T-helper 2 cell treated with Interferon-gamma antibody and Interleukin-4, amounts not matched to agents 100 ng/mL and 5 ng/mL, for 36 hours (primary cell): ENCODE measurements around the gene ZNF516. TPM values are rescaled to one million over a fixed set of nuclear protein-coding genes. Genes with fewer than 3 reads are reported as not detected.

Experiments
- intact Hi-C: fragments of 100-400 bp; cut with micrococcal nuclease; formaldehyde crosslinking; loops from one replicate; pipeline ENCODE4 v1.15.1; 2023
- total RNA-seq: library from RNA; stranded (reverse); gene quantifications from 2 replicates; pipeline ENCODE4 v1.2.3, GENCODE V29; 2022

Gene ZNF516
- total RNA-seq, 1 donor from 2014 or later = 2.2 TPM

DNA sequence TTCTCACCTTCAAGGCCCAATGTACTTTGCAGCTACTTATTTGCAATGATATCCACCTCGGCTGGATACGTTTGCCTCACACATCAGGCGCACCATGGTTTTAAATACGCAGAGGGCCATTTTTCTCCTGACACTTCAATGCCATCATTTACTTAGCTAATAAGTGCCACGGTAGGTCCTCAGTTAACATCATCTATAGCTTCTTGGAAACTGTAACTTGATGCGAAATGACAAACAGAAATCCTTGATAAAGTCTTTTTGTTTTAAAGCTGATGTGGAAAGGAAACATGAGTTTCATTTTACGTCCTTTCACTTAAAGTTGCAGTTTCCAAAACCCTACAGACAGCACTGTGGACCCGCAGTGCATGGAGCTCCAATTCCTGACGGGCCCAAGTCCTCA is 37.1 kb downstream of the ZNF516 start:
- intact Hi-C loops = no loop called here

DNA sequence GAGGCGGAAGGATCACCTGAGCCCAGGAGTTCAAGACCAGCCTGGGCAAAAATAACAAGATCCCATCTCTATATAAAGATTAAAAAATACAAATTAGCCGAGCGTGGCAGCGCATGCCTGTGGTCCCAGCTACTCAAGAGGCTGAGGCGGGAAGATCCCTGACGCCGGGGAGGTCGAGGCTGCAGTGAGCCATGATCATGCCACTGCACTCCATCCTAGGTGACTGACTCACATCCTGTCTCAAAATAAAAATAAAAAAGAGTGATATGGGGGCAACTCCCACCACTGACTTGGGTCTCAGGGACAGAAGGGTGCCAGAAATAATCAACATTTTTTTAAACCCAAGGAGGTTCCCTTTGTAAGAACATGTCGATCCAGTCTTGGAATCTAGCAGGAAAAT is 37.6 kb downstream of the ZNF516 start:
- intact Hi-C loops = no loop called here

DNA sequence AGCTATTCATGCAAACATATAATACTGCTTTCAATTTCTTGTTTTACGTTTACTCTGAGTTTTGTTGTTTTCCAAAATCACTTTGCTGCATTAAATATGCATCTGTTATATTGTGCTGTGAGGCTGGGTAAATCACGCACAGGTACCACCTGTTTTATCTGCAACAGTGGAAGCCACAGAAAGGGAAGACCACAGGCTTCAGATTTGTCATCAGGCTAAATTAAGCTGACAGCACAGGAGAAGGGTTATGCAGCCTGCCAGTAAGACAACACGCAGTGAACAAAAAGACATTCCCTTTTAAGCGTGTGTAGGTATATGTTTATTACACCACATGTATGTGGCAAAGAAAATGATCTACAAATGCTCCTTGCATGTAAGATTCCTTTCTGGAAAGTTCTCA is 38.2 kb downstream of the ZNF516 start:
- intact Hi-C loops = no loop called here

GRCh38 chr18:76456018-76456750 is 38.9 kb downstream of the ZNF516 start:
- intact Hi-C loops = no loop called here

DNA sequence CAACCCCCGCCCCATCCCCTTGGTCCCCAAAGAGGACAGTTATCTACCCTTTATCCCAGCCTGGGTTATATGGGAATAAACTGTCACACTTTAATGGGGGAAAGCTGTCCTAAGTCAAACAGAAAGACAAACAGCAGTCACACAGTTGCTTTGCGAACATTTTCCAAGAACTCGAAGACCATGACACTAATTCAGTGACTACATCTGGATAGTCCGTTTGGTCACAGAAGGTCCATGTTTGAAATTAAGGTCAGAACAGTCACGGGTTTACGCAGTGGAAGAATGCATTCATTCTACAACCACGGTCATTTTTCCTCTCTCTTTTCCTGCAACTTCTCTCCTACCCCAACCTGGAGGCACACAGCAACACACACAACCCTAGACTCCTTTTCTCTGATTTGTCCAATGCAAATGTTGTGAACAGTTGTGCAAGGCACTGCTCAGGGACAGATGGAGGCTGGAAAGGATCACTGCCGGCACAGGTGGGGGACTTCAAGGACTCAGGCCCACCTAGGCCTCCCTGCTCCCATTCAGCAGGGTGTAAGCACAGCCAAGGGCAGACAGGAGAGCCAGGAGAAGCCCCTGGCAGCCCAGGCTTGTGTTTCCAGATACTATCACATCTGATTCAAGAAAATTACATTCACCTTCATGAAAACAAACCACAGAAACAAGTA is 39.9 kb downstream of the ZNF516 start:
- intact Hi-C loops = no loop called here

DNA sequence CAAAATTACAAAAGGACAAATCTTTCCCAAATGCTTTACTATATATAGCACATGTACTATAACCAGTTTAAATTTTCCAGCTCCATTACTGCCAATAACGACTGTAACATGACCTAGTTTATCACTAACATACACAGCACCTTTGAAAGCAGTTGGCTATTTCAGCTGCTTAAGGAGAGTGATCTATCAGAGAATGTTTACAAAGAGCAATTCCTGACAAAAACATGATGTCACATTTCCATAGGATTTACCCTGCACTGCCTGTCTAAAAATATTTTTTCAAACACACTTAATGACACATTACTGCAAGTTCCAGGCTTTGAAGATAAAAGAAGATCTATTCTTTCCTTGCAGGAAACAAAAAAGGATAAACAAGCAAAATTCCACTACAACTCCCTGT is 40.6 kb downstream of the ZNF516 start:
- intact Hi-C loops = no loop called here

DNA sequence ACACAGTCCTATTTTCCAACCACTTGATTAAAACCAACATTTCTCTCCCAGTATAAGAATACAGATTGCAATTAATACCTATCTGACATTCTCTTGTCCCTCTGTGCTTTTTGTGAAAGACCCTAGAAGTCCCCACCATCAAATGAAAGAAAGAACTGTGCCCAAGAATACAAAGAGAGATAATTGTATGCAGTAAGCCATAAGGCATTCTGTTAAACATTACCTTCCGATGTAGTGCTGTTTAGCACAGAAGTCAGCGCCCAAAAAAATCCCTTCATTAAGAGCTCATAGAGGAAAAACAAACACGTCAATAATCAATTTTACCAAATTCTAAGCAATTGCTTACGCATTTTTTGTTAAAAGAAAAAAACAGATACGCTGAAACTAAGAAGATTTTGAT is 41.1 kb downstream of the ZNF516 start:
- intact Hi-C loops = no loop called here

- intact Hi-C loops = no loop called here
These were observed 41.9 kb downstream of the ZNF516 start for GRCh38 chr18:76453057-76453561.

- intact Hi-C loops = no loop called here
These were observed 42.7 kb downstream of the ZNF516 start for GRCh38 chr18:76452357-76452756.

DNA sequence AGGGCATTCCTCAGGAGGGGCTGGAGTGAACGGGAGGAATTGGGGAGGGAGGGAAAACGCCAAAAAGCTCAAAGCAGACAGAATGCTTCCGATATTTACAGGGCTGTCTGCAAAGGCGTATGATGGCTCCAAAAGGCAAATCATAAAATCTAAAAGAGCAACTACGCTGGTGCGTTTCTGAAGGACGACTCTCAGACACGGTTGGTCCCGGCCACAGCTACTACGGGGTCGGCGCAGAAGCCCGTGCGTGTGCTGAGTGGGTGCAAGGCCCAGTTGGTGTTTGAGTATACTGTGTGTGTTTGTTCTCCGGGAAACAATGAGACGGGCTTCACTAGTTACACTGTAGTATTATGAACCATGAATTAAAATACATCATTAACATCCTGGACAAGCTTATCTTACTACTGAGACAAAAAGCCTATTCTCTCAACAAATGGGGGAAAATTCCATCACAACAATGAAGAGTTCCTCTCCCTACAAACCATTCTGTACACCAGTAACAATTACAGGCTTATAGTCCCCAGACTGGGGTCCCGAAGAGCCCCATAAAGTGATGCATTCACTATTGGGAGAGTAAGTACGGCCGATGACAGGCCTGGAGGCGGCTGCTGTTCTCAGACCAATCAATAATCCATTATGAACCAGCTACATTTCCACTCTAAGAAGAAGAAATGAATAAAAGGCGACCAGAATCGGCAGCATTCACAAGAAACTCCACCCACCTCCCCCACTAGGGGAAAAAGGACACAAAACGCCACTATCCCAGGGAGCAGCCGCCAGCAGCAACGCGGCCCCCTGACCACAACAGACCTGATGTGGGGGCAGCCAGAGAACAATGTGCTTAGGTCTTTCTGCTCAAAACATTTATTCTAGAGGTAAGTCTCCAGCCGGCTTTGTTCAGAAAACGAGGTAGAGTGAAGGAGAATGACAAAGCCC is 43.4 kb downstream of the ZNF516 start:
- intact Hi-C loops = loop anchor here (2.0 kb wide), 1 partner anchor 37 kb away; no protein-coding TSS in a partner anchor

- intact Hi-C loops = loop anchor here (2.0 kb wide), 1 partner anchor 38 kb away; no protein-coding TSS in a partner anchor
These were observed 44.3 kb downstream of the ZNF516 start for GRCh38 chr18:76450452-76451395.

GRCh38 chr18:76449111-76449453 is 46.0 kb downstream of the ZNF516 start:
- intact Hi-C loops = no loop called here

- intact Hi-C loops = no loop called here
These were observed 46.6 kb downstream of the ZNF516 start for GRCh38 chr18:76448256-76449110.

DNA sequence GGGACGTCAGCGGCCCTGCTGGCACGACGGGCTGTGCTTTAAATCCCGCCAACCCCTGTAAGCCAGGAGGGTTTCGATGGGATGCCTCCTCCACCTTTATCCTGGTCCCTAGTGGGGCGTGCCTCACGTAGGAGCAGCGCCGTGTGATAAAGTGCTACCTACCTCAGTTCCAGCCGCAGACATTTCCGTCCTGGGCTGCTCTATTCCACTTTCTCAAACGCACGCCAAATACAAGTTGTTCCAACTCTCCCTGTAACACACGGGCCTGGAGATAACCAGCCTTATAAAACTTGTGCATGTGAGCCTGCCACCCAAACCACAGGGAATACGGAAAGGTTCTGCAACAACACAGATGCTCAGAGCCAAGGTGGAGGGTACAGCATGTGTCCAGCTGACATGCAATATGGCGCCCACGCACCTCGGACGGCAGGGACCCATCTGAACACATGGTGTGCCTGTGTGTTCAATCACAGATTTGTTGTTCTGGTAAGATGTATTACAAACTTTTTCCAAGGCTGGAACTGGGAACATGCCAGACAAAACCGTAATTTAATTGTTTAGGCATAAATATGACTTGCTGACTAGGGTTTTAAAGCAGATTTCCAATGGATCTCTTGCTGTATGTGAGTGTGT is 47.7 kb downstream of the ZNF516 start:
- intact Hi-C loops = no loop called here

DNA sequence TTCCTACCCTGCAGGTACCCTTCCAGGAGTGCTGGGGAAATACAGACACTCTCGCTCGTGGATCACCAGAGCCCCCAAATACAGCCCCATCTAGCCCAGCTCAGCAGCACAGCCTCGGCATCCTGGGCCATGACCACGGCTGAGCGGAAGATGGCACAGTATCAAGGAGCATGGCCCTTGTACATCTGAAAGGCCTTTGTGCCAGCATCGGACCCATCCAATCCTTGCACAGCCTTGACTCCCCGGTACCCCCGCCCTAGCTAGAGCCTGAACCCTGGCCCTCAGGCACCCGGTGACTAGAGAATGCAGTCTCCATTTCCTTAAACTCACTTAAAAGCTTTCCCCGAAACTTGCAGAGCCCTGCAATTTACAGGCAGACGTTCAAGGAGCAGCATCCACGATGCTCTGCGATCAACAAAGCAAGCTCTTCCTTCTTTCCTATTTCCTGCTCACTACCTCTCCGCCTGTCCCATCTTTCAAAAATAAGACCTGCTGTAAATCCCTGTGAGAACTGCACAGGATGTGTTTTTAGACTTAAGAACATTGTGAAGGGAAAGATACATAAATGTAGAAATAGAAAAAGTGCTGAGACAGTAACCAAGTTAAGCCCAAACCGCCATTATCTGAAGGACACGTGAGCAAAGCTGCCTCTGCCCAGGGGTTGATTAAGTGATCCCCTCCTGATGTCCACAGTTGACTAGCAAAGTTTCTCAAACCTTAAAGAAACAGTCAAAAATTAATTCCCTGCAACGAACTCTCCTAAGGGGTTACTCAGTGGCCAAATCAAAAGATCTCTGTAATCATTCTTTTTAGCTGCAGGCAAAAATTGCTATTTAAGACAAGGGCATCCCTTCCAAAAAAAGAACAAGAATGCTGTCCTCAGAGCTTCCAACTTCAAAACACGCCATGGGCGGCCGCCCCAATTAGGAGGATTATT is 48.5 kb downstream of the ZNF516 start:
- intact Hi-C loops = no loop called here

DNA sequence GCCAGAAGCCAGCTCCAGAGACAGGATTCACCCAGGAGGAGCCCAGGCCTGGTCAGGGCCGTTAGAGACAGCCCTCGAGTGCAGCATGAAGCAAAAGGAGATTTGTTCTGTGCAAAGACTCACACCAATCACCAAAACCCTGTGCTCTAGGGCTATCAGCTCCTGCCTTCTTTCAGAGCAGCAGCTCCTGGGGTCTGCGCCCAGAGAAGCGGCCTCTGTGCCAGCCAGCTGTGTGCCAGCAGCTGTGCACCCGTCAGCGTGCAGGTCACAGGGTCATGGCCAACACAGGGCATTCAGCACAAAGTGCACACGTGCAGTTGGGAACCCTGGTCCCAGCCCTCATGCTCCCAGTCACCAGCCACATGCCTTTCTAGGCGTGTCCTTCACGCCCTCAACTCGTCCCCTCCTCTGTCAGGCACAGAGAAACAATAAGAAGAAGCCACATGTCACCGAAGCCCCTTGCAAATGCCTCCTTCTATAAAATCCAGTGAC is 49.3 kb downstream of the ZNF516 start:
- intact Hi-C loops = no loop called here

DNA sequence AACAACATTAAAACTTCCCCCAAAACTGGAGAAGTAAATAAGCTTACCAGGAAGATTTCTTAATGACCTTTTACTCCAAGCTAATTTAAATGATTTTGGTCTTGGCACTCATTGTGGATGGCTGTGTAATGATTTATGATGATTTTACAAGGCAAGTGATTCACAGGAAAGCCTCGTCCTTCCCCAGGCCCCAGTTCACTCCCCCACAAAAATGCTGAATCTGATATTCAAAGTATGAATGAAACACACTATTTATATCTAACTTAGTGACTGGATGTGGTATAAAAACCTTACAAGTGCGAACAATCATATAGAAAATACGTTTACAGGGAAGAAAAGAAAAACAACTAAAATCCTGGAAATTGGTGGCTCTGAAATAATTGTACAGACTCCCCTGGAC is 49.8 kb downstream of the ZNF516 start:
- intact Hi-C loops = no loop called here
